B cell (primary cell): ENCODE results near the gene DDX23. TPM values are rescaled to one million over a fixed set of nuclear protein-coding genes. Genes with fewer than 3 reads are reported as not detected.

ENCODE experiments used
- ATAC-seq: fragments of 200-7000 bp; cut with Tn5 transposase; one replicate; pipeline ENCODE4 v1.10.0; 2021; ENCODE audit warnings: low read depth, mild to moderate bottlenecking, moderate number of reproducible peaks, moderate library complexity
- CTCF ChIA-PET: fragments of 350-600 bp; sonication (Branson Sonifier 250); formaldehyde crosslinking; loops from one replicate; lab custom pipeline; 2021; ENCODE audit warnings: antibody characterized with exemption, inconsistent platforms; lab: Charles Lee
- POLR2A ChIA-PET: fragments of 350-600 bp; sonication (Branson Sonifier 250); formaldehyde crosslinking; loops from one replicate; lab custom pipeline; 2021; ENCODE audit warnings: antibody characterized with exemption; lab: Charles Lee
- DNase-seq: peaks from one replicate; pipeline ENCODE4 v3.0.0; 2013
- H2AFZ ChIP-seq: 2 replicates; pipeline ENCODE4 v1.6.1; 2012; ENCODE audit warnings: mild to moderate bottlenecking, low read depth, low read length; ENCODE audit not compliant: insufficient read depth, poor library complexity, severe bottlenecking
- H3K27ac ChIP-seq, 2 donors: 1 replicate in 1 of 2; 2 replicates in 1 of 2; pipeline ENCODE4 v1.5.1; 2012 to 2013; ENCODE audit warnings: low read length in 2 of 2, mild to moderate bottlenecking in 2 of 2, moderate library complexity in 1 of 2
- H3K27me3 ChIP-seq, 4 experiments: fragments of 200-600 bp in 1 of 4; sonication (generic) in 1 of 4; replicated peaks in 1 of 4; 1 replicate in 2 of 4; 2 replicates in 2 of 4; pipeline versions ENCODE4 v1.6.1 to v1.7.0; 2013 to 2016; ENCODE audit warnings: low read length in 3 of 4, mild to moderate bottlenecking in 2 of 4, mixed read lengths in 1 of 4, moderate library complexity in 1 of 4; ENCODE audit not compliant: insufficient read depth in 4 of 4, control insufficient read depth in 3 of 4; ENCODE audit errors: control extremely low read depth in 1 of 4
- H3K36me3 ChIP-seq, 2 experiments: replicated peaks in 1 of 2; 1 replicate in 1 of 2; 2 replicates in 1 of 2; pipeline versions ENCODE4 v1.6.1 to v1.7.1; 2013; ENCODE audit warnings: low read length in 1 of 2; ENCODE audit not compliant: insufficient read depth in 2 of 2, control insufficient read depth in 1 of 2; ENCODE audit errors: control extremely low read depth in 1 of 2, extremely low read depth in 1 of 2
- H3K4me1 ChIP-seq, 2 donors: fragments of 200-600 bp in 1 of 2; sonication (generic) in 1 of 2; 1 replicate in 1 of 2; 2 replicates in 1 of 2; pipeline versions ENCODE4 v1.5.1 to v1.6.1; 2013 to 2017; ENCODE audit warnings: low read length in 2 of 2; ENCODE audit not compliant: control insufficient read depth in 2 of 2, insufficient read depth in 2 of 2
- H3K4me2 ChIP-seq: replicated peaks from 2 replicates; pipeline ENCODE3; 2012; ENCODE audit warnings: mild to moderate bottlenecking, low read depth, low read length; ENCODE audit not compliant: poor library complexity, severe bottlenecking
- H3K4me3 ChIP-seq, 5 experiments: fragments of 200-600 bp in 1 of 5; sonication (generic) in 1 of 5; 1 replicate in 3 of 5; 2 replicates in 2 of 5; pipeline versions ENCODE4 v1.5.1 to v1.7.0; 2011 to 2016; ENCODE audit warnings: low read length in 4 of 5, mild to moderate bottlenecking in 4 of 5, low read depth in 2 of 5, control low read depth in 1 of 5, moderate library complexity in 1 of 5; ENCODE audit not compliant: insufficient read depth in 1 of 5; ENCODE audit errors: control extremely low read depth in 1 of 5, extremely low read depth in 1 of 5
- H3K79me2 ChIP-seq: fragments of 200-600 bp; sonication (generic); one replicate; pipeline ENCODE4 v1.6.0; 2016; ENCODE audit warnings: low read length; ENCODE audit not compliant: control insufficient read depth, insufficient read depth
- H3K9ac ChIP-seq: fragments of 200-600 bp; sonication (generic); 2 replicates; pipeline ENCODE4 v1.6.1; 2017; ENCODE audit warnings: mild to moderate bottlenecking, low read length, moderate library complexity
- H3K9me3 ChIP-seq, 3 donors: one replicate each; pipeline versions ENCODE4 v1.6.1 to v1.7.1; 2013; ENCODE audit warnings: low read length in 2 of 3; ENCODE audit not compliant: control insufficient read depth in 2 of 3, insufficient read depth in 1 of 3; ENCODE audit errors: control extremely low read depth in 1 of 3
- H4K20me1 ChIP-seq: 2 replicates; pipeline ENCODE4 v1.6.0; 2012; ENCODE audit warnings: mild to moderate bottlenecking, low read length; ENCODE audit not compliant: insufficient read depth, control insufficient read depth, poor library complexity, severe bottlenecking
- H3K27ac Mint-ChIP-seq: one replicate; pipeline ENCODE4 v1.8.0; 2021; ENCODE audit warnings: mixed read lengths
- H3K27me3 Mint-ChIP-seq: one replicate; pipeline ENCODE4 v1.8.0; 2021; ENCODE audit warnings: mixed read lengths
- H3K4me1 Mint-ChIP-seq: one replicate; pipeline ENCODE4 v1.8.0; 2021; ENCODE audit warnings: mixed read lengths
- H3K4me3 Mint-ChIP-seq: one replicate; pipeline ENCODE4 v1.8.0; 2021; ENCODE audit warnings: mixed read lengths
- H3K9me3 Mint-ChIP-seq: one replicate; pipeline ENCODE4 v1.8.0; 2022; ENCODE audit warnings: mixed read lengths; ENCODE audit not compliant: insufficient read depth
- EZH2 ChIP-seq: IDR thresholded peaks from 2 replicates; pipeline ENCODE4 v1.6.1; 2012; ENCODE audit warnings: borderline replicate concordance, low read depth, mild to moderate bottlenecking, moderate library complexity, low read length; ENCODE audit not compliant: insufficient read depth, poor library complexity, severe bottlenecking
- WGBS: methylation state at CpG from one replicate; pipeline ENCODE4 v1.1.5; 2013; ENCODE audit warnings: missing lambda C conversion rate; ENCODE audit not compliant: insufficient coverage; 5-methylcytosine and 5-hydroxymethylcytosine counted together
- intact Hi-C: fragments of 100-400 bp; cut with micrococcal nuclease; formaldehyde crosslinking; loops from one replicate; pipeline ENCODE4 v1.10.0; 2022
- polyA plus RNA-seq: library from polyadenylated mRNA; depleted of rRNA; stranded (reverse); fragments of >200 nt; gene quantifications from 2 replicates; pipeline ENCODE4 v1.2.3, GENCODE V29; 2012
- total RNA-seq, 2 donors: library from RNA; stranded (reverse); fragments of 120-200 nt in 1 of 2; gene quantifications; 1 replicate in 1 of 2; 2 replicates in 1 of 2; pipeline versions ENCODE4 v1.2.3 to v1.2.4, GENCODE V29; 2013 to 2022
- TF ChIP-seq, protein P1 (sequence below): fragments of 200-600 bp; IDR thresholded peaks from one replicate; pipeline ENCODE4 v1.8.0; 2022; ENCODE audit warnings: antibody characterized with exemption, mild to moderate bottlenecking

DDX23 gene
- total and polyA plus RNA-seq, 2 donors (not counting 1 experiment from before 2014, with no cell fraction given), result 76.1 to 135 TPM

DNA sequence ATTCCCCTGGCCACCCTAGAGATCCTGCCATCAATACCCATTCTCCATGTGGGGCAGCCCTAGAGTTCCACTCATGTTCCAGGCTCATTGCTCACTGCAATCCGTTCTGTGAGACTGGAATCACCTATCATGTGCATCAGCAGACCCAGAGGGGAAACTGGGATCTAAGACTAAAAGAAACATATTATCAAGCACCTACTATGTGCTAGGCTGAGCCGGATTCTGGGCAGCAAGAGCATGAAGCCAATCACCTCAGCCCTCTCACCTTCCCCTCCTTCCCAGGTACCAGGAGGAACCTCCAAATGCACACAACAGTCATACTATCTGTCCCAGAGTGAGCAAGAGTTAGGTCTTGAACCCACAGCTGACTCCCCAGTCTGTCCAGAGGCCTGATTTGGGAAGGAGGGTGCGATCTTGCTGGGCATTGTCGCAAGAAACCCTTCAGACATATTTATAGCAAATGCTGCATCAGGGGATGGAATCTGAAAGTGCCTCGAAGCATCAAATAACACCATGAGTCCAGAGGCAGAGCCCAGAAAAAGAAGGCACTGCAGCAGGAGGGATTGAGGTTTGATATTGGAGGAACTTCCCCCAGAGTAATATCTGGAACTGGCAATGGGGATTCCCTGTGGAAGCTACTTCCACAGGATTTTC is 40.4 kb downstream of the DDX23 start:
- ChIA-PET CTCF (interaction anchor here (1.3 to 6.8 kb wide), 2 partner anchors 15 to 42 kb away, joined by 3 to 57 read pairs; no protein-coding TSS in a partner anchor), POLR2A (no interaction called here)
- 90% methylated on average over 3 of the region's 5 CpGs for WGBS
- H3K9me3 ChIP-seq, result no peaks in the 10 kb centered on the region
- no peaks in the 10 kb centered on the region for H3K79me2 ChIP-seq
- no peak overlapping the region for H2AFZ ChIP-seq
- peaks cover 0 to 12% (median 6%) of the 10 kb centered on the region in 4 experiments for H3K27me3 ChIP-seq
- no peak for ATAC-seq
- Mint-ChIP-seq H3K27ac (no peak overlapping the region), H3K9me3 (no peaks in the 10 kb centered on the region), H3K27me3 (peaks cover 4% of the 10 kb centered on the region), H3K4me1 (peaks cover 13% of the 10 kb centered on the region), H3K4me3 (no peak overlapping the region)
- H3K27ac ChIP-seq, result no peak overlapping the region
- no peak overlapping the region for H3K9ac ChIP-seq
- DNase-seq, result no peak
- TF ChIP-seq EZH2, result no peak
- TF ChIP-seq, protein P1, sequence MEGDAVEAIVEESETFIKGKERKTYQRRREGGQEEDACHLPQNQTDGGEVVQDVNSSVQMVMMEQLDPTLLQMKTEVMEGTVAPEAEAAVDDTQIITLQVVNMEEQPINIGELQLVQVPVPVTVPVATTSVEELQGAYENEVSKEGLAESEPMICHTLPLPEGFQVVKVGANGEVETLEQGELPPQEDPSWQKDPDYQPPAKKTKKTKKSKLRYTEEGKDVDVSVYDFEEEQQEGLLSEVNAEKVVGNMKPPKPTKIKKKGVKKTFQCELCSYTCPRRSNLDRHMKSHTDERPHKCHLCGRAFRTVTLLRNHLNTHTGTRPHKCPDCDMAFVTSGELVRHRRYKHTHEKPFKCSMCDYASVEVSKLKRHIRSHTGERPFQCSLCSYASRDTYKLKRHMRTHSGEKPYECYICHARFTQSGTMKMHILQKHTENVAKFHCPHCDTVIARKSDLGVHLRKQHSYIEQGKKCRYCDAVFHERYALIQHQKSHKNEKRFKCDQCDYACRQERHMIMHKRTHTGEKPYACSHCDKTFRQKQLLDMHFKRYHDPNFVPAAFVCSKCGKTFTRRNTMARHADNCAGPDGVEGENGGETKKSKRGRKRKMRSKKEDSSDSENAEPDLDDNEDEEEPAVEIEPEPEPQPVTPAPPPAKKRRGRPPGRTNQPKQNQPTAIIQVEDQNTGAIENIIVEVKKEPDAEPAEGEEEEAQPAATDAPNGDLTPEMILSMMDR, result no peak
- intact Hi-C loops, result no loop called here
- H4K20me1 ChIP-seq, result peaks cover under 1% of the 10 kb centered on the region
- H3K4me3 ChIP-seq, result no peak overlapping the region
- peaks cover 18 to 23% of the 10 kb centered on the region in 2 donors for H3K4me1 ChIP-seq
- no peaks in the 10 kb centered on the region for H3K36me3 ChIP-seq
- no peak overlapping the region for H3K4me2 ChIP-seq

DNA sequence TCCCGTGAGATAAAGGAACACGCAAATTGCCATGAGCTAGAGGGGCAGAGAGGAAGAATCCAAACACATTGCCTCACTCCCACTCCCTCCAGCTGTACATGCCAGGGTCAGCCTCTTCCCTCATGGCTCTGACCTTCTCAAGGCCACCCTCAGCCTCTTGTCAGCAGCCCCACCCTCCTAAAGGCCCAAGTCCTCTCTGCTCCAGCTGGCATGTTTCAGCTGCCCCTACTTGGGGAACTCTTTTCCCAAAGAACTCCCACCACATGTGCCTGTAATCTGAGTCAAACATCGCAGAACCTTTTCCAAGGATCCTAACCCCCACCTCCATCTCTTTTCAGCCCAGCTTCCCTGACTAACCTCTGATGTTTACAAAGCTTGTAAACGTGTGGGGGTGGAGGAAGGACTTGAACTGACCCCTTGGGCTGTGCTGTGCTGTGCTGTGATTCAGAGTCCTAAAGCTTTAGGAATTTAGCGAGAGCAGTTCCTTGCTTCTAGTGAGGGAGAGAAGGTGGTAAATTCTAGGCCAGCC is 41.0 kb downstream of the DDX23 start:
- H4K20me1 ChIP-seq, result no peaks in the 10 kb centered on the region
- no CpG with 5 or more reads among the region's 5 CpGs for WGBS
- no peak overlapping the region for H3K27ac ChIP-seq
- no peak for TF ChIP-seq EZH2
- TF ChIP-seq, protein P1, result no peak
- H3K27me3 ChIP-seq, result peaks cover 0 to 6% (median 2%) of the 10 kb centered on the region in 4 experiments
- no peaks in the 10 kb centered on the region for H3K27me3 Mint-ChIP-seq
- DNase-seq (no peak), ATAC-seq (no peak)
- no peak overlapping the region for H2AFZ ChIP-seq
- H3K4me3 ChIP-seq, result no peak overlapping the region
- no peak overlapping the region for H3K27ac Mint-ChIP-seq
- CTCF ChIA-PET, result interaction anchor here (6.8 kb wide), 1 partner anchor 14 kb away, joined by 57 read pairs; no protein-coding TSS in a partner anchor
- no peaks in the 10 kb centered on the region for H3K79me2 ChIP-seq
- POLR2A ChIA-PET, result no interaction called here
- H3K9me3 ChIP-seq, result no peaks in the 10 kb centered on the region
- H3K4me2 ChIP-seq, result no peak overlapping the region
- H3K9ac ChIP-seq, result no peak overlapping the region
- H3K4me1 ChIP-seq, result peaks cover 15 to 21% of the 10 kb centered on the region in 2 donors
- H3K4me1 Mint-ChIP-seq, result peaks cover 10% of the 10 kb centered on the region
- H3K4me3 Mint-ChIP-seq, result no peak overlapping the region
- H3K36me3 ChIP-seq, result no peaks in the 10 kb centered on the region
- intact Hi-C loops, result no loop called here
- no peaks in the 10 kb centered on the region for H3K9me3 Mint-ChIP-seq
